Thoracic aorta (tissue), 2 donors: ENCODE data around the gene SGTA. TPM values are rescaled to one million over a fixed set of nuclear protein-coding genes. Genes with fewer than 3 reads are reported as not detected.
"Not testable (repeated sequence)": the region's sequence is repeated elsewhere in the genome, so short reads cannot be mapped to it uniquely, and the experiment has no call there.

ENCODE experiments used
- ATAC-seq: fragments of 150-250 bp; one replicate; pipeline ENCODE4 v1.8.0; 2017; ENCODE audit warnings: low read depth; ENCODE audit not compliant: insufficient number of reproducible peaks, low FRiP score
- DNase-seq: peaks from one replicate; pipeline ENCODE4 v3.0.0-alpha.2; 2020; ENCODE audit warnings: low spot score
- H3K27ac ChIP-seq, 2 donors: fragments of 200-600 bp; sonication (generic); 1 replicate in 1 of 2; 2 replicates in 1 of 2; pipeline ENCODE4 v1.5.1; 2016; ENCODE audit warnings: mild to moderate bottlenecking in 2 of 2, moderate library complexity in 2 of 2
- H3K27me3 ChIP-seq: fragments of 200-600 bp; sonication (generic); replicated peaks from 2 replicates; pipeline ENCODE4 v1.6.0; 2016; ENCODE audit warnings: mild to moderate bottlenecking; ENCODE audit not compliant: insufficient read depth
- H3K36me3 ChIP-seq: fragments of 200-600 bp; sonication (generic); one replicate; pipeline ENCODE4 v1.5.1; 2016
- H3K4me1 ChIP-seq, 2 donors: fragments of 200-600 bp; sonication (generic); 1 replicate in 1 of 2; 2 replicates in 1 of 2; pipeline versions ENCODE4 v1.5.1 to v1.6.0; 2016; ENCODE audit warnings: low read depth in 2 of 2, mild to moderate bottlenecking in 1 of 2; ENCODE audit not compliant: control insufficient read depth in 1 of 2
- H3K4me3 ChIP-seq: fragments of 200-600 bp; sonication (generic); 2 replicates; pipeline ENCODE4 v1.5.1; 2016; ENCODE audit warnings: mild to moderate bottlenecking
- H3K9me3 ChIP-seq: fragments of 200-600 bp; sonication (generic); 2 replicates; pipeline ENCODE4 v1.5.1; 2016
- CTCF ChIP-seq: fragments of 200-600 bp; sonication (generic); IDR thresholded peaks from one replicate; pipeline ENCODE4 v1.5.1; 2019; ENCODE audit warnings: antibody characterized with exemption
- total RNA-seq, 2 donors: library from RNA; depleted of rRNA; stranded (reverse); fragments of >200 nt; gene quantifications; one replicate each; pipeline versions ENCODE4 v1.1.0 to v1.2.3, GENCODE V29; 2016

The SGTA gene
- total RNA-seq, 2 donors from 2014 or later: 43.7 to 46.4 TPM

GRCh38 chr19:2796659-2797266 is 13.7 kb upstream of the SGTA start:
- Histone ChIP-seq H3K4me3 (no peak overlapping the region), H3K27ac (no peak overlapping the region), H3K27me3 (no peaks in the 10 kb centered on the region), H3K9me3 (no peaks in the 10 kb centered on the region), H3K36me3 (peaks cover 4% of the 10 kb centered on the region), H3K4me1 (no peaks in the 10 kb centered on the region)
- DNase-seq: no peak
- ATAC-seq: no peak
- no peak for TF ChIP-seq CTCF

- Histone ChIP-seq H3K27ac (no peak overlapping the region), H3K9me3 (no peaks in the 10 kb centered on the region), H3K4me3 (no peak overlapping the region), H3K36me3 (peaks cover 4% of the 10 kb centered on the region), H3K4me1 (no peaks in the 10 kb centered on the region), H3K27me3 (no peaks in the 10 kb centered on the region)
- no peak for ATAC-seq
- no peak for DNase-seq
- TF ChIP-seq CTCF: no peak
These were observed 13.0 kb upstream of the SGTA start for GRCh38 chr19:2795827-2796658.

- DNase-seq (no peak), ATAC-seq (no peak)
- no peaks in the 10 kb centered on the region for H3K27me3 ChIP-seq
- no peak for TF ChIP-seq CTCF
- no peaks in the 10 kb centered on the region for H3K4me1 ChIP-seq
- no peak overlapping the region for H3K27ac ChIP-seq
- H3K9me3 ChIP-seq: no peaks in the 10 kb centered on the region
- H3K4me3 ChIP-seq: no peak overlapping the region
- H3K36me3 ChIP-seq: peaks cover 4% of the 10 kb centered on the region
These were observed 10.5 kb upstream of the SGTA start for GRCh38 chr19:2793577-2793976.

- DNase-seq (no peak), ATAC-seq (no peak)
- H3K36me3 ChIP-seq: peaks cover 4% of the 10 kb centered on the region
- H3K27ac ChIP-seq: no peak overlapping the region
- no peak for TF ChIP-seq CTCF
- no peak overlapping the region for H3K4me3 ChIP-seq
- H3K9me3 ChIP-seq: no peaks in the 10 kb centered on the region
- no peaks in the 10 kb centered on the region for H3K27me3 ChIP-seq
- H3K4me1 ChIP-seq: no peaks in the 10 kb centered on the region
These were observed 10.1 kb upstream of the SGTA start for GRCh38 chr19:2793126-2793525.

GRCh38 chr19:2792666-2793065 is 9.6 kb upstream of the SGTA start:
- DNase-seq, H3K9me3 ChIP-seq, H3K36me3 ChIP-seq, H3K27me3 ChIP-seq, H3K4me3 ChIP-seq, ATAC-seq, H3K27ac ChIP-seq, H3K4me1 ChIP-seq: not testable (repeated sequence)
